Stimulated activated naive CD4-positive, alpha-beta T cell treated with Interleukin-2 at 50 U/mL for 16 hours (primary cell): ENCODE results near the gene PACRG.
A peak's percentile ranks its signal among the peaks of the same experiment; 100 is the strongest.
"Not testable (repeated sequence)": the region's sequence is repeated elsewhere in the genome, so short reads cannot be mapped to it uniquely, and the experiment has no call there.

Source experiments
- DNase-seq: peaks from one replicate; lab custom pipeline; 2025; lab: John Stamatoyannopoulos, UW

Gene PACRG

GRCh38 chr6:162727322-162728182 lies at the start of gene PACRG, which contains the start of gene PRKN:
Gene PACRG (plus strand): TSS chr6:162727974.
Gene PRKN (minus strand): TSS chr6:162727766.
- DNase-seq, result peak; percentile 96

- not testable (repeated sequence) for DNase-seq
Measured at GRCh38 chr6:162678896-162679295, 48.9 kb upstream of the PACRG start.

- DNase-seq, result no peak
Measured at GRCh38 chr6:162679681-162680080, 48.1 kb upstream of the PACRG start.

- no peak for DNase-seq
Measured at GRCh38 chr6:162680367-162680766, 47.4 kb upstream of the PACRG start.

- DNase-seq, result no peak
Measured at GRCh38 chr6:162680871-162681270, 46.9 kb upstream of the PACRG start.

- DNase-seq, result no peak
Measured at GRCh38 chr6:162681447-162681846, 46.3 kb upstream of the PACRG start.

- DNase-seq, result no peak
Measured at GRCh38 chr6:162683135-162683534, 44.6 kb upstream of the PACRG start.

- no peak for DNase-seq
Measured at GRCh38 chr6:162684052-162684451, 43.7 kb upstream of the PACRG start.

GRCh38 chr6:162684961-162685360 lies 42.8 kb upstream of the PACRG start:
- no peak for DNase-seq

- no peak for DNase-seq
Measured at GRCh38 chr6:162685586-162685985, 42.2 kb upstream of the PACRG start.

GRCh38 chr6:162688751-162689345 lies 38.9 kb upstream of the PACRG start:
- no peak for DNase-seq

GRCh38 chr6:162690158-162690557 lies 37.6 kb upstream of the PACRG start:
- DNase-seq, result no peak

GRCh38 chr6:162697872-162698403 lies 29.8 kb upstream of the PACRG start:
- no peak for DNase-seq

GRCh38 chr6:162698440-162698839 lies 29.3 kb upstream of the PACRG start:
- DNase-seq, result no peak

- DNase-seq, result no peak
Measured at GRCh38 chr6:162699961-162700360, 27.8 kb upstream of the PACRG start.

GRCh38 chr6:162700966-162701365 lies 26.8 kb upstream of the PACRG start:
- DNase-seq, result no peak

GRCh38 chr6:162701551-162701950 lies 26.2 kb upstream of the PACRG start:
- no peak for DNase-seq

- DNase-seq, result no peak
Measured at GRCh38 chr6:162702446-162702845, 25.3 kb upstream of the PACRG start.

- no peak for DNase-seq
Measured at GRCh38 chr6:162704001-162704400, 23.8 kb upstream of the PACRG start.

GRCh38 chr6:162705736-162706135 lies 22.0 kb upstream of the PACRG start:
- DNase-seq, result no peak

- no peak for DNase-seq
Measured at GRCh38 chr6:162706232-162706631, 21.5 kb upstream of the PACRG start.

GRCh38 chr6:162708971-162709370 lies 18.8 kb upstream of the PACRG start:
- no peak for DNase-seq

- no peak for DNase-seq
Measured at GRCh38 chr6:162709431-162709830, 18.3 kb upstream of the PACRG start.
